Measurements from ENCODE around the gene MEGF6.

The MEGF6 gene

DNA sequence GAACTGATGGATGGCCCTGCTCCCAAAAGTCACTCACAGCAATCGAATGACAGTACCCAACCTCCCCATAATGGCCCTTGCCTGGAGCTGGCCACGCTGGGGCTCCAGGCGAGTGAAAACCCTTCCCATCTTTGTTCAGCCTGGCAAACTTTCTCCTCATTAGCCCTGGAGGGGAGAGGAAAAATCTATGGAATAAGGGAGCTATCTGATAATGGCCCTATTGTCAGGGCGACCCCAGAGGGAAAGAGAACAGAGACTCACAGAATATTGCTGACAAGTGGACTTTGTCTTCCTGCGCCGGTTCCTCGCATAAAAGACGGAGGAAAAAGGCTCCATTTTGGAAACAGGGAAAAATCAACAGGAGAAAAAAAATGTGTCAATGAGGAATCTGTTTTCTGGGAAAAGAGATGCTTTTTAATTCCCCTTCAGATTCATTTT lies 169.9 kb downstream of the MEGF6 start:
- Histone ChIP-seq H3K4me2 (ENCODE audit: low read length) (no peak overlapping the region), H3K9me2 (replicated peaks; ENCODE audit: control insufficient read depth, low read length) (no peaks in the 10 kb centered on the region), H4K20me1 (ENCODE audit: control insufficient read depth, insufficient read depth, low read depth, low read length) (no peaks in the 10 kb centered on the region), H3K36me3 (ENCODE audit: control insufficient read depth, low read length) (no peaks in the 10 kb centered on the region), H3K4me3 (ENCODE audit: low read length) (no peak overlapping the region), H3K4me1 (ENCODE audit: control insufficient read depth, low read length) (no peaks in the 10 kb centered on the region), H3K9me3 (ENCODE audit: control insufficient read depth, insufficient read depth, low read length) (no peaks in the 10 kb centered on the region), H3K79me2 (ENCODE audit: control insufficient read depth, low read length) (no peaks in the 10 kb centered on the region), H3K27me3 (ENCODE audit: control insufficient read depth, low read length) (no peaks in the 10 kb centered on the region), H3K27ac (ENCODE audit: low read depth, low read length) (no peak overlapping the region), H3F3A (ENCODE audit: control insufficient read depth, insufficient read depth) (no peaks in the 10 kb centered on the region)
- TF ChIP-seq, protein P1, sequence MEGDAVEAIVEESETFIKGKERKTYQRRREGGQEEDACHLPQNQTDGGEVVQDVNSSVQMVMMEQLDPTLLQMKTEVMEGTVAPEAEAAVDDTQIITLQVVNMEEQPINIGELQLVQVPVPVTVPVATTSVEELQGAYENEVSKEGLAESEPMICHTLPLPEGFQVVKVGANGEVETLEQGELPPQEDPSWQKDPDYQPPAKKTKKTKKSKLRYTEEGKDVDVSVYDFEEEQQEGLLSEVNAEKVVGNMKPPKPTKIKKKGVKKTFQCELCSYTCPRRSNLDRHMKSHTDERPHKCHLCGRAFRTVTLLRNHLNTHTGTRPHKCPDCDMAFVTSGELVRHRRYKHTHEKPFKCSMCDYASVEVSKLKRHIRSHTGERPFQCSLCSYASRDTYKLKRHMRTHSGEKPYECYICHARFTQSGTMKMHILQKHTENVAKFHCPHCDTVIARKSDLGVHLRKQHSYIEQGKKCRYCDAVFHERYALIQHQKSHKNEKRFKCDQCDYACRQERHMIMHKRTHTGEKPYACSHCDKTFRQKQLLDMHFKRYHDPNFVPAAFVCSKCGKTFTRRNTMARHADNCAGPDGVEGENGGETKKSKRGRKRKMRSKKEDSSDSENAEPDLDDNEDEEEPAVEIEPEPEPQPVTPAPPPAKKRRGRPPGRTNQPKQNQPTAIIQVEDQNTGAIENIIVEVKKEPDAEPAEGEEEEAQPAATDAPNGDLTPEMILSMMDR (IDR thresholded peaks at IDR 0.05; ENCODE audit: low read depth, low read length, poor library complexity, severe bottlenecking): no peak
- TF ChIP-seq EZH2phosphoT487 (IDR thresholded peaks at IDR 0.05; ENCODE audit: borderline replicate concordance, low read length): no peak

DNA sequence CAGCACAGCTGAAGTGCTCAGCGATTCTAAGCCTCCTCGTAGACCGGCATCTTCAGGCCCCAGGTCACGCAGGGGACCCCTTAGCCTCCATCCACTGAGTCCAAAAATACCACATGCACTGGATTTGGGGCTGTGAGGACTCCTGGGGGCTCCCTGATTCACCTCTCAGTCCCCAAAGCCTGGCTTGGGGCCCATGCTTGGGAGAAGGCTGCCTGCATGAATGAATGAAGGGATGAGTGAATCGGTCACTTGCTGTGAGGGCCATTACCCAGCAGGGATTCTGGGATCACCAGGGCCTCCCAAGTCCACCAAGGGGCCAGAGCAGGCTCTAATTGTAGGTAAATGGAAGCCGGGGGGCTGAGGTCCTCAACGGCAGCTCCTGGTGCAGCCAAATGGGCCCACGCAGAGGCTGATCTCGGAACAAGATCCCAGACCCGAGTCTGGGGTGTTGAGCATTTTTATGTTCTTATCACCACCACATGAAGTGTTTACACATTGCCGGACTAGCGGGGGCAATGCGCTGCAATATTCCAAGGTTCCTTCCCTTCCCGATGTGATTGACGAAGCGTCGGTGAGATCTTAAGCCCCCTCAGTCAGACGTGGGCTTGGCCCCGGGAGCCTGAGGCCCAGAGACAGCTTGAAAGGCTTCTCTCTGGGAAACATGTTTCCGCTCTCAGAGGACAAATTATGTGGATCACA lies 170.4 kb downstream of the MEGF6 start:
- TF ChIP-seq, protein P1 (IDR thresholded peaks at IDR 0.05; ENCODE audit: low read depth, low read length, poor library complexity, severe bottlenecking): no peak
- TF ChIP-seq EZH2phosphoT487 (IDR thresholded peaks at IDR 0.05; ENCODE audit: borderline replicate concordance, low read length): no peak

DNA sequence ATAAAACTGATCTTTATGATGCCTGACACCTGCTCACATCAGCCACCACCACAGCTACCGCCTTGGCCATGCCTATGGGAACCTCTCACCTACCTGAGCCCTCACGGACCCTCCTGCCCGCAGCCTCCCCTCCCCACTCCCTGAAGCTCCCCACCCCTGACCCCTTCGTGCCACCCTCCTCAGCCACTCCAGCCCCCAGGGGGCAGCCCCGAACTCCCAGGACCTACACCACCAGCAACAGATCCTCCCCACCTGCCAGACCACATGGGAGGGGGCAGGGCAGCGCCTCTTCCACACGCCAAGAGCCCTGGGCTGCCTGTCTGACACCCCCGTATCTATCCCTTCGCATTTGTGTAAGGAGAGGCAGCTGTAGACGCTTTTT lies 171.0 kb downstream of the MEGF6 start:
- Histone ChIP-seq H3K36me3 (ENCODE audit: control insufficient read depth, low read length) (no peaks in the 10 kb centered on the region), H3K27me3 (ENCODE audit: control insufficient read depth, low read length) (no peaks in the 10 kb centered on the region), H3K79me2 (ENCODE audit: control insufficient read depth, low read length) (no peaks in the 10 kb centered on the region), H3K4me1 (ENCODE audit: control insufficient read depth, low read length) (no peaks in the 10 kb centered on the region), H3K9me3 (ENCODE audit: control insufficient read depth, insufficient read depth, low read length) (no peaks in the 10 kb centered on the region), H3K4me2 (ENCODE audit: low read length) (no peak overlapping the region), H3F3A (ENCODE audit: control insufficient read depth, insufficient read depth) (no peaks in the 10 kb centered on the region), H3K27ac (ENCODE audit: low read depth, low read length) (no peak overlapping the region), H4K20me1 (ENCODE audit: control insufficient read depth, insufficient read depth, low read depth, low read length) (no peaks in the 10 kb centered on the region), H3K4me3 (ENCODE audit: low read length) (no peak overlapping the region), H3K9me2 (replicated peaks; ENCODE audit: control insufficient read depth, low read length) (no peaks in the 10 kb centered on the region)
- TF ChIP-seq, protein P1 (IDR thresholded peaks at IDR 0.05; ENCODE audit: low read depth, low read length, poor library complexity, severe bottlenecking): no peak
- no peak for TF ChIP-seq EZH2phosphoT487 (IDR thresholded peaks at IDR 0.05; ENCODE audit: borderline replicate concordance, low read length)

More for the DNA sequence above, 170.4 kb downstream of the MEGF6 start:
- Histone ChIP-seq H3K36me3 (ENCODE audit: control insufficient read depth, low read length) (no peaks in the 10 kb centered on the region), H3K9me3 (ENCODE audit: control insufficient read depth, insufficient read depth, low read length) (no peaks in the 10 kb centered on the region), H3F3A (ENCODE audit: control insufficient read depth, insufficient read depth) (no peaks in the 10 kb centered on the region), H3K27ac (ENCODE audit: low read depth, low read length) (no peak overlapping the region), H3K9me2 (replicated peaks; ENCODE audit: control insufficient read depth, low read length) (no peaks in the 10 kb centered on the region), H3K79me2 (ENCODE audit: control insufficient read depth, low read length) (no peaks in the 10 kb centered on the region), H4K20me1 (ENCODE audit: control insufficient read depth, insufficient read depth, low read depth, low read length) (no peaks in the 10 kb centered on the region), H3K4me2 (ENCODE audit: low read length) (no peak overlapping the region), H3K27me3 (ENCODE audit: control insufficient read depth, low read length) (no peaks in the 10 kb centered on the region), H3K4me1 (ENCODE audit: control insufficient read depth, low read length) (no peaks in the 10 kb centered on the region), H3K4me3 (ENCODE audit: low read length) (no peak overlapping the region)
